Measurements from ENCODE around the gene BICD1.
"Not testable (repeated sequence)": the region's sequence is repeated elsewhere in the genome, so short reads cannot be mapped to it uniquely, and the experiment has no call there.

Gene BICD1

GRCh38 chr12:32179011-32179395 lies 72.4 kb downstream of the BICD1 start:
- H3K9ac ChIP-seq, result no peak overlapping the region
- no peaks in the 10 kb centered on the region for H3K79me2 ChIP-seq (ENCODE audit: insufficient read depth, low read depth)
- H4K20me1 ChIP-seq (ENCODE audit: insufficient read depth), result no peaks in the 10 kb centered on the region
- TF ChIP-seq CTCF (conservative IDR thresholded peaks at IDR 0.05; ENCODE audit: low read depth, low read length), result no peak
- no peak overlapping the region for H3K4me3 ChIP-seq (IDR thresholded peaks at IDR 0.05; ENCODE audit: insufficient read depth, low read depth, low read length)
- H3K36me3 ChIP-seq (ENCODE audit: insufficient read depth), result no peaks in the 10 kb centered on the region
- no peak overlapping the region for H3K27ac ChIP-seq
- no peak overlapping the region for H3K4me2 ChIP-seq
- H3K27me3 ChIP-seq (ENCODE audit: insufficient read depth, low read depth), result no peaks in the 10 kb centered on the region
- H3K4me1 ChIP-seq (ENCODE audit: low read depth, poor library complexity, severe bottlenecking), result peaks cover 3% of the 10 kb centered on the region
- H2AFZ ChIP-seq (ENCODE audit: low read depth), result no peak overlapping the region

- no peaks in the 10 kb centered on the region for H3K79me2 ChIP-seq (ENCODE audit: insufficient read depth, low read depth)
- no peak overlapping the region for H3K4me2 ChIP-seq
These were observed 75.0 kb downstream of the BICD1 start for GRCh38 chr12:32181498-32182175.

DNA sequence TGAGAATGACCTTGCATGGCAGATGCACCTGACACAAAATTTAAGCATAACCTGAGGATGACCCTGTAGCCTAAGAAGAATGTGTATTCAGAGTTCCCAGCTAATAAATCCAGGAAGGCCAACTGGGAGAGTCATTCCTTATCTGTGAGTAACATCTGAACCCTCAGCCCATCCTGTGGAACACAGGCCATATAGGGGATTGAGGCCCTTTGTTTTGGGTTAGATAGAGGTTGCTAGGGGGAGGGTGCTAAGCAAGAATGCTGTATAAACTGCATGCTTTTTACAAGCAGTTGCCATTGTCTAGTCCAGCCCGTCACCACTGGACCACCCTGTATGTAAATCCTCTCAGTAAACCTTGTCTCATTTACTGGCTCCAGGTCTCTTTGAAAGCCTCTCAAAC lies 77.0 kb downstream of the BICD1 start:
- Histone ChIP-seq H3K4me3 (IDR thresholded peaks at IDR 0.05; ENCODE audit: insufficient read depth, low read depth, low read length) (no peak overlapping the region), H3K79me2 (ENCODE audit: insufficient read depth, low read depth) (no peaks in the 10 kb centered on the region), H3K27ac (no peak overlapping the region), H4K20me1 (ENCODE audit: insufficient read depth) (no peaks in the 10 kb centered on the region), H2AFZ (ENCODE audit: low read depth) (no peak overlapping the region), H3K4me2 (no peak overlapping the region), H3K9ac (no peak overlapping the region), H3K27me3 (ENCODE audit: insufficient read depth, low read depth) (no peaks in the 10 kb centered on the region), H3K36me3 (ENCODE audit: insufficient read depth) (no peaks in the 10 kb centered on the region), H3K4me1 (ENCODE audit: low read depth, poor library complexity, severe bottlenecking) (no peaks in the 10 kb centered on the region)
- no peak for TF ChIP-seq CTCF (conservative IDR thresholded peaks at IDR 0.05; ENCODE audit: low read depth, low read length)

More at GRCh38 chr12:32181498-32182175, 75.0 kb downstream of the BICD1 start:
- Histone ChIP-seq H3K4me3 (IDR thresholded peaks at IDR 0.05; ENCODE audit: insufficient read depth, low read depth, low read length) (no peak overlapping the region), H3K27ac (no peak overlapping the region), H3K4me1 (ENCODE audit: low read depth, poor library complexity, severe bottlenecking) (peaks cover 3% of the 10 kb centered on the region), H3K9ac (no peak overlapping the region), H4K20me1 (ENCODE audit: insufficient read depth) (no peaks in the 10 kb centered on the region), H3K36me3 (ENCODE audit: insufficient read depth) (no peaks in the 10 kb centered on the region), H3K27me3 (ENCODE audit: insufficient read depth, low read depth) (no peaks in the 10 kb centered on the region), H2AFZ (ENCODE audit: low read depth) (no peak overlapping the region)
- no peak for TF ChIP-seq CTCF (conservative IDR thresholded peaks at IDR 0.05; ENCODE audit: low read depth, low read length)

GRCh38 chr12:32187127-32187526 lies 80.5 kb downstream of the BICD1 start:
- H3K36me3 ChIP-seq (ENCODE audit: insufficient read depth); H3K4me3 ChIP-seq (IDR thresholded peaks at IDR 0.05; ENCODE audit: insufficient read depth, low read depth, low read length); H4K20me1 ChIP-seq (ENCODE audit: insufficient read depth); H3K9ac ChIP-seq; H3K79me2 ChIP-seq (ENCODE audit: insufficient read depth, low read depth); H3K4me1 ChIP-seq (ENCODE audit: low read depth, poor library complexity, severe bottlenecking); H3K4me2 ChIP-seq; H3K27me3 ChIP-seq (ENCODE audit: insufficient read depth, low read depth); H2AFZ ChIP-seq (ENCODE audit: low read depth); H3K27ac ChIP-seq: not testable (repeated sequence)

DNA sequence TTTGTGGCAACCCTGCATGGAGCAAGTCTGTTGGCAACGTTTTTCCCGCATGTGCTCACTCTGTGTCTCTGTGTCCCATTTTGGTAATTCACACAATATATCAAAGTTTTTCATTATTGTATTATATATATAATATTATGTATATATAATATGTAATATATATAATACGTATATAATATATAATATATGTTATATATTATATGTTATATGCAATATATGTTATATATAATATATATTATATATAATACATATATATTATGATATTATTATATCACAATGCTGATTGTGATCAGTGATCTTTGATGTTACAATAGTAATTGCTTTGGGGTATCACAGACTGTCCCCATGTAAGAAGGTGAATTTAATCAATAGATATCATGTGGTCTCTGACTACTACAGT lies 84.8 kb downstream of the BICD1 start:
- Histone ChIP-seq H3K27me3 (ENCODE audit: insufficient read depth, low read depth) (no peaks in the 10 kb centered on the region), H2AFZ (ENCODE audit: low read depth) (no peak overlapping the region), H3K4me1 (ENCODE audit: low read depth, poor library complexity, severe bottlenecking) (no peaks in the 10 kb centered on the region), H3K27ac (no peak overlapping the region), H3K4me2 (no peak overlapping the region), H3K4me3 (IDR thresholded peaks at IDR 0.05; ENCODE audit: insufficient read depth, low read depth, low read length) (no peak overlapping the region), H3K36me3 (ENCODE audit: insufficient read depth) (no peaks in the 10 kb centered on the region), H3K79me2 (ENCODE audit: insufficient read depth, low read depth) (no peaks in the 10 kb centered on the region), H4K20me1 (ENCODE audit: insufficient read depth) (no peaks in the 10 kb centered on the region), H3K9ac (no peak overlapping the region)
- no peak for TF ChIP-seq CTCF (conservative IDR thresholded peaks at IDR 0.05; ENCODE audit: low read depth, low read length)

All from KMS-11 (cell line).